Measurements from ENCODE around the gene CKM.
"Not testable (repeated sequence)": the region's sequence is repeated elsewhere in the genome, so short reads cannot be mapped to it uniquely, and the experiment has no call there.

Gene CKM

GRCh38 chr19:45290381-45290931 lies 32.2 kb downstream of the CKM start:
- no peak for DNase-seq (ENCODE audit: low spot score)

GRCh38 chr19:45283443-45284033 lies 39.1 kb downstream of the CKM start:
- DNase-seq (ENCODE audit: low spot score): no peak

- no peak for DNase-seq (ENCODE audit: low spot score)
Observed at GRCh38 chr19:45280471-45280961, 42.2 kb downstream of the CKM start.

GRCh38 chr19:45279587-45280192 lies 43.0 kb downstream of the CKM start:
- DNase-seq (ENCODE audit: low spot score): no peak

GRCh38 chr19:45278087-45278486 lies 44.6 kb downstream of the CKM start:
- DNase-seq (ENCODE audit: low spot score): no peak

GRCh38 chr19:45276284-45276687 lies 46.4 kb downstream of the CKM start:
- DNase-seq (ENCODE audit: low spot score): no peak

- DNase-seq (ENCODE audit: low spot score): no peak
Observed at GRCh38 chr19:45275370-45275971, 47.2 kb downstream of the CKM start.

GRCh38 chr19:45273521-45273855 lies 49.2 kb downstream of the CKM start:
- DNase-seq (ENCODE audit: low spot score): no peak

- DNase-seq (ENCODE audit: low spot score): no peak
Observed at GRCh38 chr19:45271735-45272108, 51.0 kb downstream of the CKM start.

- DNase-seq (ENCODE audit: low spot score): no peak
Observed at GRCh38 chr19:45271098-45271734, 51.5 kb downstream of the CKM start.

- DNase-seq (ENCODE audit: low spot score): not testable (repeated sequence)
Observed at GRCh38 chr19:45269939-45270338, 52.7 kb downstream of the CKM start.

GRCh38 chr19:45267296-45267695 lies 55.4 kb downstream of the CKM start:
- DNase-seq (ENCODE audit: low spot score): no peak

- DNase-seq (ENCODE audit: low spot score): no peak
Observed at GRCh38 chr19:45265375-45265774, 57.3 kb downstream of the CKM start.

GRCh38 chr19:45264781-45265317 lies 57.8 kb downstream of the CKM start:
- DNase-seq (ENCODE audit: low spot score): no peak

- no peak for DNase-seq (ENCODE audit: low spot score)
Observed at GRCh38 chr19:45263013-45263412, 59.7 kb downstream of the CKM start.

GRCh38 chr19:45262570-45262969 lies 60.1 kb downstream of the CKM start:
- DNase-seq (ENCODE audit: low spot score): no peak

- no peak for DNase-seq (ENCODE audit: low spot score)
Observed at GRCh38 chr19:45258862-45259261, 63.8 kb downstream of the CKM start.

GRCh38 chr19:45256836-45257235 lies 65.8 kb downstream of the CKM start:
- DNase-seq (ENCODE audit: low spot score): no peak

Measured in HuH-7 (cell line).